Endodermal cell (in vitro differentiated cells): ENCODE results near the gene ITGA8. TPM values are rescaled to one million over a fixed set of nuclear protein-coding genes. Genes with fewer than 3 reads are reported as not detected.

Experiments used
- DNase-seq: peaks from one replicate; pipeline ENCODE4 v3.0.0-alpha.2; 2017
- H3K27ac ChIP-seq: 2 replicates; pipeline ENCODE4 v1.5.1; 2013; ENCODE audit warnings: mild to moderate bottlenecking, low read depth, low read length, moderate library complexity
- H3K27me3 ChIP-seq: 2 replicates; pipeline ENCODE4 v1.6.1; 2013; ENCODE audit warnings: mild to moderate bottlenecking, low read length, moderate library complexity; ENCODE audit not compliant: insufficient read depth, control insufficient read depth, poor library complexity, severe bottlenecking
- H3K36me3 ChIP-seq: 2 replicates; pipeline ENCODE4 v1.7.0; 2013; ENCODE audit warnings: mild to moderate bottlenecking, low read length, moderate library complexity; ENCODE audit not compliant: control insufficient read depth, insufficient read depth
- H3K4me1 ChIP-seq: one replicate; pipeline ENCODE4 v1.7.0; 2013; ENCODE audit warnings: low read length; ENCODE audit not compliant: control insufficient read depth, insufficient read depth
- H3K4me3 ChIP-seq: 2 replicates; pipeline ENCODE4 v1.5.1; 2013; ENCODE audit warnings: mild to moderate bottlenecking, low read length, moderate library complexity
- H3K9ac ChIP-seq: 2 replicates; pipeline ENCODE4 v1.6.1; 2013; ENCODE audit warnings: mild to moderate bottlenecking, low read length, moderate library complexity; ENCODE audit not compliant: poor library complexity, severe bottlenecking; ENCODE audit errors: extremely low read depth
- H3K9me3 ChIP-seq: 2 replicates; pipeline ENCODE4 v1.6.1; 2013; ENCODE audit warnings: mild to moderate bottlenecking, low read length, moderate library complexity; ENCODE audit not compliant: control insufficient read depth
- H3K27ac Mint-ChIP-seq: 2 replicates; pipeline ENCODE4 v1.8.0; 2020; ENCODE audit warnings: mixed read lengths
- H3K27me3 Mint-ChIP-seq: 2 replicates; pipeline ENCODE4 v1.8.0; 2021; ENCODE audit warnings: mild to moderate bottlenecking, mixed read lengths; ENCODE audit not compliant: insufficient read depth
- H3K36me3 Mint-ChIP-seq: 2 replicates; pipeline ENCODE4 v1.8.0; 2020; ENCODE audit warnings: low read depth, mixed read lengths
- H3K4me1 Mint-ChIP-seq: 2 replicates; pipeline ENCODE4 v1.8.0; 2020; ENCODE audit warnings: mixed read lengths
- H3K4me3 Mint-ChIP-seq: 2 replicates; pipeline ENCODE4 v1.8.0; 2020; ENCODE audit warnings: mild to moderate bottlenecking, moderate library complexity, mixed read lengths
- H3K9me3 Mint-ChIP-seq: 2 replicates; pipeline ENCODE4 v1.8.0; 2020; ENCODE audit warnings: mild to moderate bottlenecking, mixed read lengths
- WGBS, 2 experiments: methylation state at CpG; one replicate each; pipeline versions ENCODE4 v1.1.5 to v1.1.7; 2013; ENCODE audit warnings: missing lambda C conversion rate in 2 of 2, mixed read lengths in 1 of 2; ENCODE audit not compliant: insufficient coverage in 1 of 2, insufficient read length in 1 of 2; 5-methylcytosine and 5-hydroxymethylcytosine counted together
- total RNA-seq, 2 donors: library from RNA; stranded (reverse); fragmentation: NEBNext Ultra II Directional in 1 of 2; extraction: Animal tissue kit (Norgen Biotek cat#: 25700) in 1 of 2; gene quantifications; 2 replicates in 1 of 2; 3 replicates in 1 of 2; pipeline ENCODE4 v1.2.1, GENCODE V29; 2021
- TF ChIP-seq, protein P1 (sequence below): fragments of 200-600 bp; sonication (generic); conservative IDR thresholded peaks from 2 replicates; pipeline ENCODE4 v1.5.0; 2021; ENCODE audit warnings: antibody characterized with exemption, mild to moderate bottlenecking

The ITGA8 gene
- total RNA-seq, 2 donors from 2014 or later, result 0.24 to 0.40 TPM

DNA sequence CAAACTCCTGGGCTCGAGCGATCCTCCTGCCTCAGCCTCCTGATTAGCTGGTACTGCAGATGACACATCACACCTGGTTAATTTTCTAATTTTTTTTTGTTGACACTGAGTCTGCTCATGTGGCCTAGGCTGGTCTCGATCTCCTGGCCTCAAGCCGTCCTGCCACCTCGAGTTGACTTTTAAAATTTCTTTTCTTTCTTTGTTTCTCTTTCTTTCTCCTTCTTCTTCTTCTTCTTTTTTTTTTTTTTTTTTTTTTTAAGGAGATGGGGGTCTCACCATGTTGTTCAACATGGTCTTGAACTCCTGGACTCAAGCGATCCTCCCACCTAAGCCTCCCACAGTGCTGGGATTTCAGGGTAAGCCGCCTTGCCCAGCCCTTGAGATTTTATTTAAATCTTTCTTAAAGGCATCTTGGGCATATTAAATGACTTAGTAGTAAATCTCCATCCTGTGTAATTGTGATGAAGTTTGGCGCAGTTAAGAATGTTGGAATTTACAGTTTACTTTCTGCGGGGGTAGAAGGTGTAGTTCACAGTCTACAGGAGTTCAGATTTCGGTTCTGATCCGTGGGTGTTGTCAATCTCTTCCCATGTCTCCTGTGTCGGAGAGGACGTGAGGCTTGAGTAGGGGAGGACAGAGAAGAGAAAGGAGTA is 1.0 kb upstream of the ITGA8 start:
- H3K4me1 Mint-ChIP-seq, result peaks cover 4% of the 10 kb centered on the region
- no peaks in the 10 kb centered on the region for H3K36me3 Mint-ChIP-seq
- peaks cover 43% of the 10 kb centered on the region for H3K27me3 Mint-ChIP-seq
- no peak overlapping the region for H3K27ac Mint-ChIP-seq
- H3K4me3 ChIP-seq, result no peak overlapping the region
- no peak overlapping the region for H3K9ac ChIP-seq
- H3K27ac ChIP-seq, result no peak overlapping the region
- no peaks in the 10 kb centered on the region for H3K4me1 ChIP-seq
- no peaks in the 10 kb centered on the region for H3K9me3 Mint-ChIP-seq
- TF ChIP-seq, protein P1, sequence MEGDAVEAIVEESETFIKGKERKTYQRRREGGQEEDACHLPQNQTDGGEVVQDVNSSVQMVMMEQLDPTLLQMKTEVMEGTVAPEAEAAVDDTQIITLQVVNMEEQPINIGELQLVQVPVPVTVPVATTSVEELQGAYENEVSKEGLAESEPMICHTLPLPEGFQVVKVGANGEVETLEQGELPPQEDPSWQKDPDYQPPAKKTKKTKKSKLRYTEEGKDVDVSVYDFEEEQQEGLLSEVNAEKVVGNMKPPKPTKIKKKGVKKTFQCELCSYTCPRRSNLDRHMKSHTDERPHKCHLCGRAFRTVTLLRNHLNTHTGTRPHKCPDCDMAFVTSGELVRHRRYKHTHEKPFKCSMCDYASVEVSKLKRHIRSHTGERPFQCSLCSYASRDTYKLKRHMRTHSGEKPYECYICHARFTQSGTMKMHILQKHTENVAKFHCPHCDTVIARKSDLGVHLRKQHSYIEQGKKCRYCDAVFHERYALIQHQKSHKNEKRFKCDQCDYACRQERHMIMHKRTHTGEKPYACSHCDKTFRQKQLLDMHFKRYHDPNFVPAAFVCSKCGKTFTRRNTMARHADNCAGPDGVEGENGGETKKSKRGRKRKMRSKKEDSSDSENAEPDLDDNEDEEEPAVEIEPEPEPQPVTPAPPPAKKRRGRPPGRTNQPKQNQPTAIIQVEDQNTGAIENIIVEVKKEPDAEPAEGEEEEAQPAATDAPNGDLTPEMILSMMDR, result no peak
- no peak for DNase-seq
- no peaks in the 10 kb centered on the region for H3K36me3 ChIP-seq
- no peak overlapping the region for H3K4me3 Mint-ChIP-seq
- 89 to 93% methylated on average over 4 to 13 of the region's 13 CpGs for WGBS, 2 experiments
- H3K9me3 ChIP-seq, result no peaks in the 10 kb centered on the region
- H3K27me3 ChIP-seq, result peaks cover 32% of the 10 kb centered on the region

DNA sequence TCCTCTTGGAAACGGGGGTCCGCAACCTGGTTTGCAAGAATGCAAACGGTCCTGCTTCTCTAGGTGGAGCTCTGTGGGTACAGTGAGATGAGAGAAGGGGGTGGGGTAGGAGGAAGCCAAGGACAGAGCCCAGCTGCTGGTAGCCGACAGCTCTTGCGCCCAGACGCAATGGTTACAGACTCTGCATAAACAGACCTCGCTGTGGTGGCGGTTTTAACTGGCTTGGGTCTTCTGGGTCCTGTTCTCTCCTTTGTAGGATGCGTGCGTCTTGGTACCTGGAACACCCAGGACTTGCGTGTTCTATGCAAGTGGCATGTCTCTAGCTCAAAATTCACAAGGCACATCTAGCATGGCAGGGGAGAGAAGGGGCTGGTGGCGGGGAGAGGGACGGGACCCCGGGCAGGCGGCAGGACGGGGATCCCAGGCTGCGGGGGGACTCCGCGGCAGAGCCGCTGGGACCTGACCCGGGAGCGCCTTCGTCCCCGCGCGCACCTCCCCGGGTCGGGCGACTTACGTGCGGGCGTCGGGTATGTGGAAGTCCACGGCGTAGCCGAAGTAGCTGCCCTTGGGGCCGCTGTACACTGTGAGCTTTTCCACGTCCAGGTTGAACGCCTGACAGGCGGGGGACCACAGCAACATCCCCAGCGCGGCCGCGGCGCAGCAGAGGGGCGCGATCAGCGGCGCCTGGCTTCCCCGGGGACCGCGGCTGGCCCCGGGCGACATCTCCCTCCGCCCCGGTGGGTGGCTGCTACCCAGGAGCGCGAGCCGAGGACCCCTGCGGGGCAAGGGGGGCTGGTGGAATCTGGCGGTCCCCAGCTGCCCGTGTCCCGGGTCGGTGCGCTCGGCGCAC is 448 bp downstream of the ITGA8 start:
- H3K27ac ChIP-seq, result no peak overlapping the region
- peak overlapping the region; percentile 71 for H3K4me3 ChIP-seq
- peak; percentile 85 for DNase-seq
- Mint-ChIP-seq H3K27ac (no peak overlapping the region), H3K36me3 (no peaks in the 10 kb centered on the region), H3K4me1 (peaks cover 2% of the 10 kb centered on the region), H3K9me3 (no peaks in the 10 kb centered on the region), H3K27me3 (peaks cover 43% of the 10 kb centered on the region), H3K4me3 (peak overlapping the region; percentile 70)
- TF ChIP-seq, protein P1, result no peak
- no peak overlapping the region for H3K9ac ChIP-seq
- H3K36me3 ChIP-seq, result no peaks in the 10 kb centered on the region
- WGBS, 2 experiments, result 3 to 7% methylated on average over 14 to 67 of the region's 67 CpGs
- H3K9me3 ChIP-seq, result no peaks in the 10 kb centered on the region
- peaks cover 32% of the 10 kb centered on the region for H3K27me3 ChIP-seq
- H3K4me1 ChIP-seq, result no peaks in the 10 kb centered on the region

DNA sequence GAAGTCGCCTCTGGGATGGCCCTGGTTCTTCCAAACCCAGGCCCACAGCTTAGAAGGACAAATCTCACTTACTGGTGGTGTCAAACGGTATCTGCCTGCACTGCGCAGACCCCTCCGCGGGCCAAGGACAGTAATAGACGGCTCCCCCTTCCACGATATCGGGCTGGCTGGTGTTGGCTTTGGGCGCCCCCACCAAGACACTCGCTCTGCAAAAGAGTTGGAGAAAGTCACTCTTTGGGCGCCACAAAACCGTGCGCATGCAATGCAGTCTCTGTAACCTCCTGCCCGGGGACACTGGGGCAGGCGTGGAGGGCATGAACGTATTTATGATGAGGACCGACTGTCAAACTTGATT is 1.1 kb downstream of the ITGA8 start:
- Mint-ChIP-seq H3K27ac (no peak overlapping the region), H3K4me3 (peak overlapping the region; percentile 70), H3K27me3 (peaks cover 43% of the 10 kb centered on the region), H3K9me3 (no peaks in the 10 kb centered on the region), H3K36me3 (no peaks in the 10 kb centered on the region), H3K4me1 (peaks cover 2% of the 10 kb centered on the region)
- TF ChIP-seq, protein P1, result no peak
- 49 to 65% methylated on average over 17 of the region's 17 CpGs for WGBS, 2 experiments
- H3K4me3 ChIP-seq, result peak overlapping the region; percentile 71
- H3K27ac ChIP-seq, result no peak overlapping the region
- no peaks in the 10 kb centered on the region for H3K4me1 ChIP-seq
- peaks cover 32% of the 10 kb centered on the region for H3K27me3 ChIP-seq
- no peaks in the 10 kb centered on the region for H3K9me3 ChIP-seq
- no peak for DNase-seq
- no peaks in the 10 kb centered on the region for H3K36me3 ChIP-seq
- H3K9ac ChIP-seq, result no peak overlapping the region
